HG02870 (cell line): ENCODE results near the gene SLC45A1.
"Not testable (repeated sequence)": the region's sequence is repeated elsewhere in the genome, so short reads cannot be mapped to it uniquely, and the experiment has no call there.

Experiments
- ATAC-seq: cut with Tn5 transposase; IDR thresholded peaks from one replicate; pipeline ENCODE4 v1.9.1; 2021; ENCODE audit warnings: mild to moderate bottlenecking, moderate library complexity; ENCODE audit not compliant: unreplicated experiment

SLC45A1 gene

GRCh38 chr1:8365661-8366362 lies 47.9 kb downstream of the SLC45A1 start:
- no peak for ATAC-seq

GRCh38 chr1:8367571-8368194 lies 49.8 kb downstream of the SLC45A1 start:
- ATAC-seq, result no peak

GRCh38 chr1:8368956-8369639 lies 51.2 kb downstream of the SLC45A1 start:
- ATAC-seq, result no peak

- ATAC-seq, result no peak
These were observed 52.4 kb downstream of the SLC45A1 start for GRCh38 chr1:8370046-8370881.

GRCh38 chr1:8370905-8371315 lies 53.0 kb downstream of the SLC45A1 start:
- no peak for ATAC-seq

GRCh38 chr1:8371372-8371991 lies 53.6 kb downstream of the SLC45A1 start:
- ATAC-seq, result no peak

- no peak for ATAC-seq
These were observed 55.2 kb downstream of the SLC45A1 start for GRCh38 chr1:8373125-8373524.

GRCh38 chr1:8373581-8374241 lies 55.8 kb downstream of the SLC45A1 start:
- no peak for ATAC-seq

GRCh38 chr1:8374356-8374755 lies 56.4 kb downstream of the SLC45A1 start:
- ATAC-seq, result no peak

- ATAC-seq, result no peak
These were observed 56.9 kb downstream of the SLC45A1 start for GRCh38 chr1:8374812-8375211.

- no peak for ATAC-seq
These were observed 58.5 kb downstream of the SLC45A1 start for GRCh38 chr1:8376358-8376840.

- no peak for ATAC-seq
These were observed 59.5 kb downstream of the SLC45A1 start for GRCh38 chr1:8377271-8377981.

- ATAC-seq, result no peak
These were observed 60.3 kb downstream of the SLC45A1 start for GRCh38 chr1:8378178-8378577.

GRCh38 chr1:8378981-8379470 lies 61.1 kb downstream of the SLC45A1 start:
- no peak for ATAC-seq

- ATAC-seq, result no peak
These were observed 61.7 kb downstream of the SLC45A1 start for GRCh38 chr1:8379513-8380186.

- not testable (repeated sequence) for ATAC-seq
These were observed 62.4 kb downstream of the SLC45A1 start for GRCh38 chr1:8380310-8380709.

GRCh38 chr1:8381618-8382017 lies 63.7 kb downstream of the SLC45A1 start:
- no peak for ATAC-seq

- ATAC-seq, result no peak
These were observed 64.2 kb downstream of the SLC45A1 start for GRCh38 chr1:8382051-8382505.
